HEK293 (cell line): ENCODE measurements around the gene DLEC1.

Experiments
- CTCF ChIA-PET: fragments of 350-600 bp; formaldehyde crosslinking; extraction: SDS; loops from one replicate; lab custom pipeline; 2021; ENCODE audit warnings: antibody characterized with exemption; lab: Yijun Ruan, JAX
- POLR2A ChIA-PET: fragments of 300-600 bp; formaldehyde crosslinking; extraction: SDS; loops from one replicate; lab custom pipeline; 2020; ENCODE audit warnings: antibody characterized with exemption, inconsistent platforms; lab: Yijun Ruan, JAX
- H3K27ac ChIP-seq: fragments of 200-500 bp; sonication (Bioruptor generic); 2 replicates; pipeline ENCODE4 v1.5.1; 2014; ENCODE audit warnings: low read depth, low read length, control low read depth, inconsistent platforms; ENCODE audit errors: extremely low read depth
- H3K36me3 ChIP-seq, 2 experiments: fragments of 200-500 bp in 1 of 2; sonication (Bioruptor generic) in 1 of 2; 1 replicate in 1 of 2; 2 replicates in 1 of 2; pipeline ENCODE4 v1.5.1; 2014 to 2017; ENCODE audit warnings: inconsistent platforms in 2 of 2, low read length in 2 of 2; ENCODE audit not compliant: control insufficient read depth in 2 of 2, insufficient read depth in 1 of 2
- H3K4me1 ChIP-seq: fragments of 200-500 bp; sonication (Bioruptor generic); 2 replicates; pipeline ENCODE4 v1.5.1; 2014; ENCODE audit warnings: mild to moderate bottlenecking, low read length, inconsistent platforms; ENCODE audit not compliant: control insufficient read depth, insufficient read depth
- H3K4me3 ChIP-seq: 2 replicates; pipeline ENCODE4 v1.5.1; 2011; ENCODE audit warnings: low read depth, mild to moderate bottlenecking, control low read depth, low read length, moderate library complexity
- H3K9me3 ChIP-seq: fragments of 200-500 bp; sonication (Bioruptor generic); 2 replicates; pipeline ENCODE4 v1.5.1; 2014; ENCODE audit warnings: low read depth, low read length, inconsistent platforms; ENCODE audit not compliant: control insufficient read depth, insufficient read depth
- GLI4 ChIP-seq: fragments of 450-650 bp; formaldehyde crosslinking; IDR thresholded peaks from 2 replicates; pipeline ENCODE4 v1.5.1; 2016; ENCODE audit warnings: missing biosample characterization, missing genetic modification characterization
- MYNN ChIP-seq: fragments of 450-650 bp; formaldehyde crosslinking; IDR thresholded peaks from 2 replicates; pipeline ENCODE4 v1.5.1; 2016; ENCODE audit warnings: missing biosample characterization, missing genetic modification characterization, borderline replicate concordance
- RBAK ChIP-seq: fragments of 450-650 bp; formaldehyde crosslinking; IDR thresholded peaks from 2 replicates; pipeline ENCODE4 v1.5.1; 2016; ENCODE audit warnings: missing biosample characterization, missing genetic modification characterization
- SP2 ChIP-seq: fragments of 450-650 bp; formaldehyde crosslinking; IDR thresholded peaks from 2 replicates; pipeline ENCODE4 v1.5.1; 2016; ENCODE audit warnings: missing biosample characterization, missing genetic modification characterization
- ZBTB11 ChIP-seq: fragments of 450-650 bp; formaldehyde crosslinking; conservative IDR thresholded peaks from 2 replicates; pipeline ENCODE4 v1.5.1; 2016; ENCODE audit warnings: low read depth, missing biosample characterization, missing genetic modification characterization
- ZEB2 ChIP-seq: fragments of 450-650 bp; formaldehyde crosslinking; IDR thresholded peaks from 2 replicates; pipeline ENCODE4 v1.5.1; 2016; ENCODE audit warnings: missing biosample characterization, missing genetic modification characterization
- ZFP41 ChIP-seq: fragments of 450-650 bp; formaldehyde crosslinking; IDR thresholded peaks from 2 replicates; pipeline ENCODE4 v1.5.1; 2016; ENCODE audit warnings: missing biosample characterization, missing genetic modification characterization, borderline replicate concordance
- ZFP69B ChIP-seq: fragments of 450-650 bp; formaldehyde crosslinking; IDR thresholded peaks from 2 replicates; pipeline ENCODE4 v1.5.1; 2016; ENCODE audit warnings: missing biosample characterization, missing genetic modification characterization
- ZNF10 ChIP-seq: fragments of 450-650 bp; formaldehyde crosslinking; IDR thresholded peaks from 2 replicates; pipeline ENCODE4 v1.5.1; 2017; ENCODE audit warnings: missing biosample characterization, missing genetic modification characterization
- ZNF121 ChIP-seq: fragments of 450-650 bp; formaldehyde crosslinking; IDR thresholded peaks from 2 replicates; pipeline ENCODE4 v1.5.1; 2016; ENCODE audit warnings: missing biosample characterization, missing genetic modification characterization
- ZNF18 ChIP-seq: fragments of 450-650 bp; formaldehyde crosslinking; IDR thresholded peaks from 2 replicates; pipeline ENCODE4 v1.5.1; 2016; ENCODE audit warnings: missing biosample characterization, missing genetic modification characterization
- ZNF391 ChIP-seq: fragments of 450-650 bp; formaldehyde crosslinking; IDR thresholded peaks from 2 replicates; pipeline ENCODE4 v1.5.1; 2016; ENCODE audit warnings: low read depth, missing biosample characterization, missing genetic modification characterization, borderline replicate concordance
- ZNF423 ChIP-seq: fragments of 450-650 bp; formaldehyde crosslinking; IDR thresholded peaks from 2 replicates; pipeline ENCODE4 v1.5.1; 2016; ENCODE audit warnings: missing biosample characterization, missing genetic modification characterization
- ZNF501 ChIP-seq: fragments of 450-650 bp; formaldehyde crosslinking; IDR thresholded peaks from 2 replicates; pipeline ENCODE4 v1.5.1; 2016; ENCODE audit warnings: missing biosample characterization, missing genetic modification characterization
- ZNF510 ChIP-seq: fragments of 450-650 bp; formaldehyde crosslinking; IDR thresholded peaks from 2 replicates; pipeline ENCODE4 v1.5.1; 2018; ENCODE audit warnings: mild to moderate bottlenecking, missing genetic modification characterization, missing biosample characterization; ENCODE audit not compliant: insufficient replicate concordance
- ZNF513 ChIP-seq: fragments of 450-650 bp; IDR thresholded peaks from 2 replicates; pipeline ENCODE4 v1.5.1; 2018; ENCODE audit warnings: missing biosample characterization, missing genetic modification characterization
- ZNF558 ChIP-seq: fragments of 450-650 bp; formaldehyde crosslinking; IDR thresholded peaks from 2 replicates; pipeline ENCODE4 v1.5.1; 2016; ENCODE audit warnings: missing biosample characterization, missing genetic modification characterization
- ZNF624 ChIP-seq: fragments of 450-650 bp; formaldehyde crosslinking; IDR thresholded peaks from 2 replicates; pipeline ENCODE4 v1.5.1; 2017; ENCODE audit warnings: missing biosample characterization, missing genetic modification characterization
- ZNF670 ChIP-seq: fragments of 450-650 bp; formaldehyde crosslinking; IDR thresholded peaks from 2 replicates; pipeline ENCODE4 v1.5.1; 2016; ENCODE audit warnings: missing biosample characterization, missing genetic modification characterization, low read depth
- ZNF843 ChIP-seq: fragments of 450-650 bp; formaldehyde crosslinking; IDR thresholded peaks from 2 replicates; pipeline ENCODE4 v1.5.1; 2016; ENCODE audit warnings: missing biosample characterization, missing genetic modification characterization
- ZSCAN30 ChIP-seq: fragments of 450-650 bp; IDR thresholded peaks from 2 replicates; pipeline ENCODE4 v1.5.1; 2018; ENCODE audit warnings: missing biosample characterization, mild to moderate bottlenecking, missing genetic modification characterization, moderate library complexity
- ZSCAN5A ChIP-seq: fragments of 450-650 bp; formaldehyde crosslinking; IDR thresholded peaks from 2 replicates; pipeline ENCODE4 v1.5.1; 2016; ENCODE audit warnings: missing biosample characterization, missing genetic modification characterization
- TF ChIP-seq, protein P1 (sequence below): fragments of 450-650 bp; formaldehyde crosslinking; optimal IDR thresholded peaks from 2 replicates; pipeline ENCODE3; 2016; ENCODE audit warnings: missing biosample characterization, mild to moderate bottlenecking, missing genetic modification characterization

DLEC1 gene

GRCh38 chr3:38098376-38098723, 59.3 kb downstream of the DLEC1 start:
- TF ChIP-seq RBAK (tag by site-specific recombination) (no peak), SP2 (no peak), ZNF510 (tag by site-specific recombination) (no peak), ZNF624 (no peak), ZFP41 (tag by site-specific recombination) (no peak)
- ChIA-PET POLR2A (no interaction called here), CTCF (no interaction called here)

GRCh38 chr3:38099518-38099917, 60.5 kb downstream of the DLEC1 start:
- TF ChIP-seq ZNF10: no peak
- TF ChIP-seq ZNF18: no peak
- TF ChIP-seq ZSCAN5A (tag by site-specific recombination): no peak
- no peak for TF ChIP-seq ZNF423 (tag by site-specific recombination)
- TF ChIP-seq ZNF843 (tag by site-specific recombination): no peak
- TF ChIP-seq GLI4 (tag by site-specific recombination): no peak
- TF ChIP-seq ZEB2: no peak
- no peak for TF ChIP-seq ZSCAN30 (tag by site-specific recombination)
- TF ChIP-seq, all 188 proteins: peak for 0
- Histone ChIP-seq H3K4me3 (no peak overlapping the region), H3K9me3 (no peaks in the 10 kb centered on the region), H3K27ac (no peak overlapping the region), H3K36me3 (no peaks in the 10 kb centered on the region), H3K4me1 (no peaks in the 10 kb centered on the region)
- POLR2A ChIA-PET: no interaction called here
- CTCF ChIA-PET: interaction anchor here (0.6 kb wide), 1 partner anchor 359 kb away, joined by 3 read pairs; no protein-coding TSS in a partner anchor

More at GRCh38 chr3:38098376-38098723, 59.3 kb downstream of the DLEC1 start:
- no peaks in the 10 kb centered on the region for H3K36me3 ChIP-seq
- no peak overlapping the region for H3K27ac ChIP-seq
- H3K9me3 ChIP-seq: no peaks in the 10 kb centered on the region
- no peak overlapping the region for H3K4me3 ChIP-seq
- H3K4me1 ChIP-seq: no peaks in the 10 kb centered on the region

DNA sequence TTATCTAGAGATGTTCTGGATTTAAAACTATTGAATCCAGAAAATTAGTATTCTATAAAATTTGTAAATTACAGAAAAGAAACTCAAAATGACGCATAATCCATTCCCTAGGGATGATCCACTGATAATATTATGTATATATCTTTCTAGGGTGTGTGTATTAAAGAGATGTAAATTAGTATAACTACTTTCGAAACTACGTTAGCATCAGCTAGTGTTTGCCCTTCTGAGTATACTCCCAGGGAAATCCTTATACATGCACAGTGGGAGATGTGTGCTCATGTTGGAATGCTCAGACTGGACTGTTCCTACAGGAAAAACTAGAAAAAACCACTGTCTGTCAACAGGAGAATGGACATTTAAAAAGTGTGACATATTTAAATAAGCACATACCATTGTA, 61.5 kb downstream of the DLEC1 start:
- Histone ChIP-seq H3K4me3 (no peak overlapping the region), H3K36me3 (no peaks in the 10 kb centered on the region), H3K9me3 (no peaks in the 10 kb centered on the region), H3K4me1 (no peaks in the 10 kb centered on the region), H3K27ac (no peak overlapping the region)
- CTCF ChIA-PET: no interaction called here
- POLR2A ChIA-PET: no interaction called here
- TF ChIP-seq ZNF558 (tag by site-specific recombination) (no peak), ZNF391 (tag by site-specific recombination) (no peak), ZNF10 (no peak), ZFP69B (no peak), MYNN (tag by site-specific recombination) (no peak), ZBTB11 (tag by site-specific recombination) (no peak), ZNF501 (tag by site-specific recombination) (no peak), ZNF670 (tag by site-specific recombination) (no peak), ZNF513 (tag by site-specific recombination) (no peak), ZNF121 (tag by site-specific recombination) (no peak)
- TF ChIP-seq, protein P1, sequence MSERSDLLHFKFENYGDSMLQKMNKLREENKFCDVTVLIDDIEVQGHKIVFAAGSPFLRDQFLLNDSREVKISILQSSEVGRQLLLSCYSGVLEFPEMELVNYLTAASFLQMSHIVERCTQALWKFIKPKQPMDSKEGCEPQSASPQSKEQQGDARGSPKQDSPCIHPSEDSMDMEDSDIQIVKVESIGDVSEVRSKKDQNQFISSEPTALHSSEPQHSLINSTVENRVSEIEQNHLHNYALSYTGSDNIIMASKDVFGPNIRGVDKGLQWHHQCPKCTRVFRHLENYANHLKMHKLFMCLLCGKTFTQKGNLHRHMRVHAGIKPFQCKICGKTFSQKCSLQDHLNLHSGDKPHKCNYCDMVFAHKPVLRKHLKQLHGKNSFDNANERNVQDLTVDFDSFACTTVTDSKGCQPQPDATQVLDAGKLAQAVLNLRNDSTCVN (tag by site-specific recombination): no peak
